HFF-Myc (cell line): Measurements from ENCODE around the gene THADA.
"Not testable (repeated sequence)": the region's sequence is repeated elsewhere in the genome, so short reads cannot be mapped to it uniquely, and the experiment has no call there.

Experiments
- DNase-seq: peaks from one replicate; pipeline ENCODE4 v3.0.0-alpha.2; 2011; ENCODE audit warnings: low read depth; ENCODE audit errors: extremely low read depth
- H3K4me3 ChIP-seq: replicated peaks from 2 replicates; pipeline ENCODE4 v1.5.1; 2011; ENCODE audit warnings: low read depth, mild to moderate bottlenecking, control low read depth, low read length
- CTCF ChIP-seq: IDR thresholded peaks from 2 replicates; pipeline ENCODE4 v1.5.1; 2012; ENCODE audit warnings: mild to moderate bottlenecking, low read depth, low read length, control low read depth; ENCODE audit errors: missing control alignments

Gene THADA

GRCh38 chr2:43393918-43394317 lies 201.9 kb downstream of the THADA start:
- DNase-seq: no peak
- no peak overlapping the region for H3K4me3 ChIP-seq
- no peak for TF ChIP-seq CTCF

- TF ChIP-seq CTCF: no peak
- no peak for DNase-seq
- H3K4me3 ChIP-seq: no peak overlapping the region
These were observed 204.0 kb downstream of the THADA start for GRCh38 chr2:43391878-43392215.

- no peak overlapping the region for H3K4me3 ChIP-seq
- no peak for DNase-seq
- no peak for TF ChIP-seq CTCF
These were observed 204.5 kb downstream of the THADA start for GRCh38 chr2:43391201-43391877.

GRCh38 chr2:43389581-43390466 lies 206.0 kb downstream of the THADA start:
- TF ChIP-seq CTCF: no peak
- no peak overlapping the region for H3K4me3 ChIP-seq
- DNase-seq: no peak

GRCh38 chr2:43388371-43388770 lies 207.5 kb downstream of the THADA start:
- TF ChIP-seq CTCF: no peak

GRCh38 chr2:43387092-43388062 lies 208.5 kb downstream of the THADA start:
- no peak overlapping the region for H3K4me3 ChIP-seq
- no peak for TF ChIP-seq CTCF
- no peak for DNase-seq

More at GRCh38 chr2:43388371-43388770, 207.5 kb downstream of the THADA start:
- no peak for DNase-seq
- H3K4me3 ChIP-seq: no peak overlapping the region

GRCh38 chr2:43386679-43387078 lies 209.2 kb downstream of the THADA start:
- not testable (repeated sequence) for DNase-seq, H3K4me3 ChIP-seq
